Astrocyte of the spinal cord (primary cell): ENCODE data around the gene KCNK5.

Experiments used
- DNase-seq: peaks from one replicate; pipeline ENCODE4 v3.0.0; 2011; ENCODE audit warnings: low read depth, low spot score
- H3K4me3 ChIP-seq: 2 replicates; pipeline ENCODE4 v1.5.1; 2011; ENCODE audit warnings: low read depth, mild to moderate bottlenecking, low read length, moderate library complexity
- CTCF ChIP-seq: IDR thresholded peaks from 2 replicates; pipeline ENCODE4 v1.5.1; 2012; ENCODE audit warnings: low read depth, mild to moderate bottlenecking, low read length, inconsistent platforms
- in situ Hi-C: cut with HindIII; loops from 2 replicates; pipeline ENCODE4 v1.10.0; 2017; ENCODE audit warnings: low sequenced_read_pairs

The KCNK5 gene

DNA sequence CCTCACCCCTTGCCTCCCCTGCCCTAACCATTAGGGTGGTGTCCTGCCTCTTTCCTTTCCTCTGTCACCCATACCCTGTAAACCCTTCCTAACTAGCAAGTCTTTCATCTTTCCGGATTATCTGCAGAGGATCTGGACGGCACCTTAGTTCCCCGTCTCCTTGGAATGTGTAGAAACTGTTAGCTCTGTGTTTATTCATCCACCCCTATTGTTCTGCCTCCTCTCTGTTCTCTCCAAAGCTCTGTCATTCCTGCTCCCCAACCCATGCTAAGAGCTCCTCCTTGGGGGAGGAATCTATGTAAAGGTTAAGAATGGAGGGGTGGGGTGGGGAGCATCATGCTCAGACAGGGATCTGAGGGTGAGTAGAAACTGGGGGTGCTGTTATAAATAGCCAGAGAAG is 39.4 kb upstream of the KCNK5 start:
- DNase-seq: no peak
- in situ Hi-C loops: no loop called here
- TF ChIP-seq CTCF: no peak
- no peak overlapping the region for H3K4me3 ChIP-seq

- no peak for TF ChIP-seq CTCF
Measured at GRCh38 chr6:39268171-39268570, 38.9 kb upstream of the KCNK5 start.

DNA sequence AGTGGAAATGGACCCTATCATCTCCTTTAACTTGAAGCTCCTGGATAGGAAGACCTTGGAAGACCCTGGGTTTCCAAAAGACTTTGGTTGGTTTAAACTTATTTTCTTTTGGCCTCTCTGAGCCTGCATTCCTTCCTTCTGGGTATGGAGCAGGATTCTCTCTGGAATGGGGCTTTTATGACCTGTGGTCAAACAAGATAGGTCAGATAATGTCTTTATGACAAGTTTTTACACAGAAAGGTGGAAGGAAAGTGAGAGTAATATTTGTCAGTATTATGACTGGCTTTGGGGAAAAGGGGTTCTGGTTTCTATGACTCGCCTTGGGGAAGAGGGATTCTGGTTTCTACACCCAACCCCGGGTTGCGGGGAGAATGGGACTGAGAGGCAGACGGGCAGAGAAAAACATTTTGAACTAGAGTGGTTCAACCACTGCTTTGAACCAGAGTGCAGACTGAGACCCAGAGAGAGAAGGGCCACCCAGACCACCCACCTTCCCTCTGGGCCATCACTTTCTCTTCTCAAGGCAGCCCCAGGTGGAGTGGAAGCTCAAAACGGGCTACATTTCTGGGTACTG is 37.6 kb upstream of the KCNK5 start:
- no peak for DNase-seq

More at GRCh38 chr6:39268171-39268570, 38.9 kb upstream of the KCNK5 start:
- DNase-seq: no peak
- in situ Hi-C loops: no loop called here
- no peak overlapping the region for H3K4me3 ChIP-seq

GRCh38 chr6:39266375-39266774 is 37.1 kb upstream of the KCNK5 start:
- in situ Hi-C loops: no loop called here
- DNase-seq: no peak
- TF ChIP-seq CTCF: no peak
- H3K4me3 ChIP-seq: no peak overlapping the region

More for the DNA sequence above, 37.6 kb upstream of the KCNK5 start:
- H3K4me3 ChIP-seq: no peak overlapping the region
- in situ Hi-C loops: no loop called here
- no peak for TF ChIP-seq CTCF

GRCh38 chr6:39263303-39264037 is 34.2 kb upstream of the KCNK5 start:
- in situ Hi-C loops: no loop called here
- H3K4me3 ChIP-seq: no peak overlapping the region
- no peak for DNase-seq
- TF ChIP-seq CTCF: no peak

GRCh38 chr6:39261751-39262150 is 32.5 kb upstream of the KCNK5 start:
- in situ Hi-C loops: no loop called here
- DNase-seq: no peak
- H3K4me3 ChIP-seq: no peak overlapping the region
- TF ChIP-seq CTCF: no peak
